ENCODE data around the gene GPRASP3.

DNA sequence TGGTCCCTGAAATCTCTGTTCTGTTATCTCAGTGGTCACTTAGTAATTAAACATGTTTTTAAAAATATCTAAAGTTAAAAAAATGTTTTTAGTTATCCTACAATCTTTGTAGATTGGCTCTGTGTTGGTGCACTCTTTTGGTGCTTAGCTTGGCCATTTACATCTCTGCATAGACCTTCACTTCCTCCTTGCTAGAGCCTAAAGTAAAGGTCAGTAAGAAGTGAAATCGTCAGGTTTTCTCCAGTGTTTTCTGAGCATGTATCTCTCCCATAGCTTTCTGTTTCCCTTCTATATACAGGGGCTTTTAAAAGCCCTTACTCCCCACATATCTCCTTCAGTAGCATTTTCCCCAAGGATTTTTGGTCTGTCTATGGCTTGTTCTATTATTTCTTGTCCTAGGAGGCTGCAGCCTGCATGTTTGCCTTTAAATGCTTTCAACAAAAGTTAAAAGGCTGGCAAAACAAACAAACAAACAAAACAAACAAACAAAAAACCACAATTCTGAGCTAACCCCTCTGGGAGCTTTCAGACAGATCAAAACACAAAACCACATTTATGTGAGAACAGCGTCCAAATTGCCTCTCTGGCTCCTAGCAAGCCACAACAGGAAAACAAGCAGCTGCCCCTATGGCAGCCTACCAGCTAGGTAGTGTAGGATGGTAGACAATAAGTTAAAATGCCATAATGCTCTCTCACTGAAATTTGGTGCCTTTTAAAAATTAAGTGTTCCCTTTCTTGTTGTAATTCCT is 35.6 kb upstream of the GPRASP3 start:
- TF ChIP-seq, protein P1, sequence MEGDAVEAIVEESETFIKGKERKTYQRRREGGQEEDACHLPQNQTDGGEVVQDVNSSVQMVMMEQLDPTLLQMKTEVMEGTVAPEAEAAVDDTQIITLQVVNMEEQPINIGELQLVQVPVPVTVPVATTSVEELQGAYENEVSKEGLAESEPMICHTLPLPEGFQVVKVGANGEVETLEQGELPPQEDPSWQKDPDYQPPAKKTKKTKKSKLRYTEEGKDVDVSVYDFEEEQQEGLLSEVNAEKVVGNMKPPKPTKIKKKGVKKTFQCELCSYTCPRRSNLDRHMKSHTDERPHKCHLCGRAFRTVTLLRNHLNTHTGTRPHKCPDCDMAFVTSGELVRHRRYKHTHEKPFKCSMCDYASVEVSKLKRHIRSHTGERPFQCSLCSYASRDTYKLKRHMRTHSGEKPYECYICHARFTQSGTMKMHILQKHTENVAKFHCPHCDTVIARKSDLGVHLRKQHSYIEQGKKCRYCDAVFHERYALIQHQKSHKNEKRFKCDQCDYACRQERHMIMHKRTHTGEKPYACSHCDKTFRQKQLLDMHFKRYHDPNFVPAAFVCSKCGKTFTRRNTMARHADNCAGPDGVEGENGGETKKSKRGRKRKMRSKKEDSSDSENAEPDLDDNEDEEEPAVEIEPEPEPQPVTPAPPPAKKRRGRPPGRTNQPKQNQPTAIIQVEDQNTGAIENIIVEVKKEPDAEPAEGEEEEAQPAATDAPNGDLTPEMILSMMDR (IDR thresholded peaks at IDR 0.05), result no peak
- TF ChIP-seq POLR2AphosphoS5 (IDR thresholded peaks at IDR 0.05) (no peak), POLR2A (IDR thresholded peaks at IDR 0.05; ENCODE audit: low read depth) (no peak)

Data from esophagus muscularis mucosa (tissue), 3 donors.